HG03520 (cell line): ENCODE results near the gene WDR64.
"Not testable (repeated sequence)": the region's sequence is repeated elsewhere in the genome, so short reads cannot be mapped to it uniquely, and the experiment has no call there.

ENCODE experiments used
- ATAC-seq: cut with Tn5 transposase; IDR thresholded peaks from one replicate; pipeline ENCODE4 v1.9.1; 2021; ENCODE audit warnings: mild to moderate bottlenecking, moderate library complexity; ENCODE audit not compliant: unreplicated experiment

The WDR64 gene

DNA sequence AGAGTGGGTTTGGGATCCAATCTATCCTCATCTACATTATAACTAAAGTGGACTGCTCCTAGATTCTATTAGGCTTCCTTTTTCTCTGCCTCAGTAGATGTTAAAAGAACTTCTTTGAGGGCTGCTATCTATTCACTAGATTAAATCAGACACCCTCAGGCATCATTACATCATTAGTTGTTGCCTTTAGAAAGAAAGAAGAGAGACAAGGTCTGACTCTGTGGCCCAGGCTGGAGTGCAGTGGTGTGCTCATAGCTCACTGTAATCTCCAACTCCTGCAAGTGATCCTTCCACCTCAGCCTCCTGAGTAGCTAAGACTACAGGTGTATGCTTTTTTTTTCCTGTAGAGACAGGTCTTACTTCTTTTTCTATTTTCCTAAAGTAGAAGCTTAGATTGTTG is 124.8 kb downstream of the WDR64 start:
- ATAC-seq = no peak

- ATAC-seq = no peak
Measured at GRCh38 chr1:241778117-241778516, 126.0 kb downstream of the WDR64 start.

GRCh38 chr1:241779897-241780296 is 127.8 kb downstream of the WDR64 start:
- ATAC-seq = no peak

GRCh38 chr1:241782396-241782795 is 130.3 kb downstream of the WDR64 start:
- ATAC-seq = no peak

- ATAC-seq = no peak
Measured at GRCh38 chr1:241787691-241788090, 135.6 kb downstream of the WDR64 start.

DNA sequence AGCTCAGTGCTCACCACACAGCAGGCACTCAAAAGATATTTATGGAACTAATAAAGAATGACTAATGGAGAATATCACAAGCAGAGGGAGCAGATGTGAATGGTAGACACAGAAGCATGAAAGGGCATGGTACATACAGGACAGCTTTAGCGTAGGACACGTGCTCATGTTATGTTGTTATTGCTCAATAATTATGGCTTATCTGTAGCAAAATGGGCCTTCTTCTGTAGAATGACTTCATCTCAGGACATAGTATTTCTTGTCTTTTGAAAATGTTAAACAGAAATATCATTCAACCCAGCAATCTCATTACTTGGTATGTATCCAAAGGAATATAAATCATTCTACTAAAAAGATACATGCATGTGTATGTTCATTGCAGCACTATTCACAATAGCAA is 137.0 kb downstream of the WDR64 start:
- ATAC-seq = no peak

DNA sequence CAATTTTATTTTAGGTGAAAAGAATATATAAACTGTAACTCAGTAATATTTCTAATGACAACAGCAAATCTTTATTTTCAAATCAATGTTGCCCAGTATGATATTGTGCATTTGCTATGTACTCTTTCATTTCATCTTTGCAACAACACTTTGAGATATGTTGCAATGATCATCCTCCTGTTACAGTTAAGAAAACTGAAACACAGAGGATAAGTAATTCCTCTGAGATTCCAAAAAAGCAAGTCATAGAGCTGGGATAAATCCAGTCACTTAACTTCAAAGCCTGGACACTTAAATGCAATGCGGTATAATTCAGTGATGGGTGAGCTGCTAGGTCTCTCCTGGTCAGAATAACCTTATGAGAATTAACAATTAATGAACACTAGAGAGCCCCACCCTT is 147.3 kb downstream of the WDR64 start:
- no peak for ATAC-seq

GRCh38 chr1:241800640-241801039 is 148.6 kb downstream of the WDR64 start:
- ATAC-seq = no peak

- no peak for ATAC-seq
Measured at GRCh38 chr1:241802863-241803262, 150.8 kb downstream of the WDR64 start.

GRCh38 chr1:241804706-241805105 is 152.6 kb downstream of the WDR64 start:
- not testable (repeated sequence) for ATAC-seq

GRCh38 chr1:241808265-241808664 is 156.2 kb downstream of the WDR64 start:
- ATAC-seq = no peak

GRCh38 chr1:241810769-241811405 is 158.8 kb downstream of the WDR64 start:
- no peak for ATAC-seq

GRCh38 chr1:241813768-241814320 is 161.8 kb downstream of the WDR64 start:
- ATAC-seq = no peak

DNA sequence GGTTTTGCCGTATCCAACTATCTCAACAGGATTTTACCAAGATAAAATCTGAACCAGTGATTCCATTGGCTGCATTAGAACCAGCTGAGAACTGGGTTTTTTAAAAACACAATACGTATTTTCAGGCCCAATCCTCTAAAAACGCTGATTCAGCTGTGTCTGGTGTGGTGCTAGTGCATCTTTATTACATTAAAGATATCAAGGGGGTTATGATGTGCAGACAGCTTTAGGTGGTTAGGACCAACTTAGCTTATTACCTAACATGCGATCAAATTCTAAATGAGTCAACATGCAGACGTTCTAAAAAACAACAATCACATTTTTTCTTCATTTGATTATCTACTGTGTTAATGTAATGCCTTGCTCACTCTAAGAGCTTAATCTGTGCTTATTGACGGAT is 163.9 kb downstream of the WDR64 start:
- ATAC-seq = no peak

DNA sequence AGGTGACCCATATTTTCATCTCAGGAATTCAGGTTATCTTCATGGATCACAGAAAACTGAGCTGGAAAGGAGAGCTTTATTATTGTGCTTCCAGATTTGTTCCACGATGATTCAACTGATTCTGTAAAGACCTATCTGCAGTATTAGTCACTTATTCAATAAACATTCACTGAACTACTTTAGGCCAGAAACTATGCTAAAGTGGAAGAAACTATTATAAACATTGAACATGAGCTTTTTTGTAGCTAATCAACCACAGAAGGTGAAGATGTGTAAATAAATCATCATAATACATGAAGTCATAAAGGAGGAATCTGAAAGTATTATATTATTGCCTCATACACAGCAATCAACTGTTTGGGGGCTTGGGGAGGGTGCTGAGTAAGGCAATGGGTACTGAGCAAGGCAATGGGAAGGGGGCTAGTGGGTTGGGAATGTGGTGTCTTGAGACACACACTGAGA is 165.3 kb downstream of the WDR64 start:
- ATAC-seq = no peak

DNA sequence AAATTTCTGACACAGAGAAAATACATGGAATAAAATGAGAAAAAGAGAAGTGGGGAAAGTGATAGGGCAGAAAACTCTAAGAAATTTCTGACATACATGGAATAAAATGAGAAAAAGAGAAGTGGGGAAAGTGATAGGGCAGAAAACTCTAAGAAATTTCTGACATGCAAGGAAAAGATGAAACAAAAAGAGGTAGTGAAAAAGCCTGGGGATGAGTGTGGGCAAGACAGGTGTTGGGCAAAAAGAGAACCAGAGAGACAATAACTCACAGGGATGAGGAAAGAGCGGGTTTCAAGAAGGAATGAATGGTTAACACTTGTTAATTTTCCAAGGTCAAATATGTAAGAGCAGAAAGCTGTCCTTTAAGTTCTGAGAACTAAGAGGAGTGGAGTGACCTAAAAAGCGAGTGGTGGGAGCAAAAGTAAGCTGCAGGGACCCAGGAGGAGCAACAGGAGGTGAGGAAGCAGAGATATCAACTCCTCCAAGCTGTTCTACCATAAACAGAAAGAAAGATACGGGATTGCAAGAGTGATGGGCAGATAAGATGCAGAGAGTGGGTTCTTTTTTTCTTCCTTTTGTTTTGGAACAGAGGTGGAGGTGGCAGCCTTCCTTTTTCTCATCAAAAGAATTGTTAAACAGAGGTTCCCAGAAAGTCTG is 166.0 kb downstream of the WDR64 start:
- ATAC-seq = no peak

DNA sequence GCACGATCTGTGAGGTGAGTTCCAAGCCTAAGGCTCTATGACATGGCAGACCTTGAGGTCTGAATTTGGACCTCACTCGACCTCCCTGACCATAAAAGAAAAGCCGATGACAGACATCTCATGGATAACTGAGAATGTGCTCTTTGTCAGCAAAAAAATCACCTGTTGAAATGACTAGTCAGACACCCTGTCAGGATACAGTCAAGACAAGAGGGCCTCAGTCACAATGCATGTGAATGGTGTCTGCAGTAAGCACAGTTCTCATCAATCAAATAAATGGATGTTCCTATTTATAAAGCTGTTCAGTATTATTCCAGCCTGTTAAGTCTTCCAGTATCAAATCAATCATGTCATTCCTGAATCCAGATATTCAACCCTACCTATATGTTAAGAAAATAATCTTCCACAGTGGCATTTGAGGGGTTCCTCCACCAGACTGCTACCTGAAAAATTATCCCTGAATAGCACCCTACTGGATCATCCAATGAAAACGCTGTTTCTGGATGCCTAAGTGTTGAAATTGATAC is 167.3 kb downstream of the WDR64 start:
- ATAC-seq = no peak

GRCh38 chr1:241821363-241821762 is 169.3 kb downstream of the WDR64 start:
- no peak for ATAC-seq

GRCh38 chr1:241822846-241823245 is 170.8 kb downstream of the WDR64 start:
- no peak for ATAC-seq

- no peak for ATAC-seq
Measured at GRCh38 chr1:241823925-241824324, 171.8 kb downstream of the WDR64 start.

DNA sequence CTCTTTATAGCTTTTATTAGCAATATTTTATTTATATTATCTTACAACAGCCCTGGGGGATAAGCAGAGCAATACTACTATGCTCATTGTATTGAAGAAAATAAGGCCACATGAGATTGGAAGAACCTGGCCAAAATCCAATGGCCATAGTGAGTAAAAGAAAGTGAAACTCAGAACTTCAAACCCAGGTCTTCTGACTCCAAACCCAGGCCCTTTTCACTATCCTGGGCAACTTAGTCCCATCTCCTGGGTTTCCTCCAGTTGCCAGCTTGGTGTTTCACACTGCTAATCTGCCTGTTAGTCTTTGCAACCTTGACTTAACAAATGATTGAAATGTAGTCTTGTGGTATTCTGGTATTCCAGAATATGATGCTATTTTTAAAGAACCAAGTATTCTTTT is 173.5 kb downstream of the WDR64 start:
- ATAC-seq = no peak

- ATAC-seq = not testable (repeated sequence)
Measured at GRCh38 chr1:241826613-241827012, 174.5 kb downstream of the WDR64 start.
